ENCODE results near the gene MACROD1.
A peak's percentile ranks its signal among the peaks of the same experiment; 100 is the strongest.

MACROD1 gene

GRCh38 chr11:64008914-64009633 lies 156.8 kb downstream of the MACROD1 start:
- DNase-seq: no peak

- DNase-seq: no peak
Measured at GRCh38 chr11:64008283-64008913, 157.5 kb downstream of the MACROD1 start.

- DNase-seq: no peak
Measured at GRCh38 chr11:64007629-64008282, 158.2 kb downstream of the MACROD1 start.

- no peak for DNase-seq
Measured at GRCh38 chr11:64007160-64007628, 158.7 kb downstream of the MACROD1 start.

GRCh38 chr11:64006398-64006797 lies 159.5 kb downstream of the MACROD1 start:
- no peak for DNase-seq

GRCh38 chr11:64005691-64006090 lies 160.2 kb downstream of the MACROD1 start:
- DNase-seq: no peak

- no peak for DNase-seq
Measured at GRCh38 chr11:64004590-64004984, 161.3 kb downstream of the MACROD1 start.

- DNase-seq: no peak
Measured at GRCh38 chr11:64003807-64004589, 161.9 kb downstream of the MACROD1 start.

- DNase-seq: no peak
Measured at GRCh38 chr11:64001484-64002420, 164.2 kb downstream of the MACROD1 start.

- DNase-seq: no peak
Measured at GRCh38 chr11:64000740-64001483, 165.0 kb downstream of the MACROD1 start.

GRCh38 chr11:64000026-64000739 lies 165.7 kb downstream of the MACROD1 start:
- peak; percentile 70 for DNase-seq

- DNase-seq: peak; percentile 87
Measured at GRCh38 chr11:63999349-64000025, 166.4 kb downstream of the MACROD1 start.

- peak; percentile 42 for DNase-seq
Measured at GRCh38 chr11:63998558-63999348, 167.2 kb downstream of the MACROD1 start.

- DNase-seq: no peak
Measured at GRCh38 chr11:63997801-63998337, 168.0 kb downstream of the MACROD1 start.

- no peak for DNase-seq
Measured at GRCh38 chr11:63997104-63997700, 168.7 kb downstream of the MACROD1 start.

- DNase-seq: no peak
Measured at GRCh38 chr11:63996512-63996911, 169.4 kb downstream of the MACROD1 start.

GRCh38 chr11:63993993-63994392 lies 171.9 kb downstream of the MACROD1 start:
- DNase-seq: no peak

- DNase-seq: no peak
Measured at GRCh38 chr11:63993100-63993499, 172.8 kb downstream of the MACROD1 start.
